A673 (cell line): Measurements from ENCODE around the gene CCDC141. TPM values are rescaled to one million over a fixed set of nuclear protein-coding genes. Genes with fewer than 3 reads are reported as not detected.

Experiments used
- BruUV-seq: library from RNA; stranded (reverse); fragments of 400-500 nt; replicated peaks from 2 replicates; lab custom pipeline; 2021; lab: Mats Ljungman, UMichigan
- CTCF ChIA-PET: fragments of 300-600 bp; sonication (Branson Sonifier 250); formaldehyde crosslinking; loops from one replicate; lab custom pipeline; 2022; ENCODE audit warnings: antibody characterized with exemption; lab: Charles Lee
- POLR2A ChIA-PET: fragments of 300-600 bp; sonication (Branson Sonifier 250); formaldehyde crosslinking; loops from one replicate; lab custom pipeline; 2022; ENCODE audit warnings: antibody characterized with exemption; ENCODE audit not compliant: low non-redundant PET; lab: Charles Lee
- DNase-seq: peaks from one replicate; pipeline ENCODE4 v3.0.0-alpha.2; 2015; ENCODE audit warnings: low spot score
- H3K27ac ChIP-seq: fragments of 200-600 bp; sonication (generic); 2 replicates; pipeline ENCODE4 v1.5.1; 2016; ENCODE audit warnings: mixed run types, low read depth, mild to moderate bottlenecking, mixed read lengths, antibody characterized with exemption, low read length; ENCODE audit not compliant: poor library complexity, severe bottlenecking
- H3K27me3 ChIP-seq: fragments of 200-600 bp; sonication (generic); replicated peaks from 2 replicates; pipeline ENCODE4 v1.6.1; 2017; ENCODE audit warnings: mixed run types, low read depth, mild to moderate bottlenecking, mixed read lengths, antibody characterized with exemption, low read length; ENCODE audit not compliant: insufficient read depth, poor library complexity
- H3K36me3 ChIP-seq: fragments of 200-600 bp; sonication (generic); 2 replicates; pipeline ENCODE4 v1.6.1; 2016; ENCODE audit warnings: mixed run types, mild to moderate bottlenecking, mixed read lengths, antibody characterized with exemption, low read length; ENCODE audit not compliant: insufficient read depth, poor library complexity, severe bottlenecking
- H3K4me1 ChIP-seq: fragments of 200-600 bp; sonication (generic); 2 replicates; pipeline ENCODE4 v1.6.1; 2017; ENCODE audit warnings: mixed run types, mild to moderate bottlenecking, mixed read lengths, antibody characterized with exemption, low read length; ENCODE audit not compliant: insufficient read depth, poor library complexity, severe bottlenecking
- H3K4me3 ChIP-seq: fragments of 200-600 bp; sonication (generic); 2 replicates; pipeline ENCODE4 v1.5.1; 2016; ENCODE audit warnings: low read depth, mixed run types, mild to moderate bottlenecking, mixed read lengths, low read length; ENCODE audit not compliant: poor library complexity, severe bottlenecking
- H3K9me3 ChIP-seq: fragments of 200-600 bp; sonication (generic); 2 replicates; pipeline ENCODE4 v1.6.1; 2016; ENCODE audit warnings: mixed run types, low read depth, mild to moderate bottlenecking, mixed read lengths, antibody characterized with exemption, low read length; ENCODE audit not compliant: poor library complexity, severe bottlenecking
- CTCF ChIP-seq: fragments of 300-800, 200-600 bp; sonication (generic); conservative IDR thresholded peaks from 2 replicates; pipeline ENCODE4 v1.5.1; 2017; ENCODE audit warnings: low read depth, mild to moderate bottlenecking, antibody characterized with exemption, low read length, moderate library complexity, mixed read lengths
- EZH2 ChIP-seq: fragments of 200-600 bp; sonication (generic); IDR thresholded peaks from 2 replicates; pipeline ENCODE4 v1.6.1; 2017; ENCODE audit warnings: borderline replicate concordance, low read depth, mild to moderate bottlenecking, mixed read lengths, antibody characterized with exemption, low read length; ENCODE audit not compliant: poor library complexity, severe bottlenecking
- intact Hi-C: fragments of 100-400 bp; cut with micrococcal nuclease; formaldehyde crosslinking; loops from one replicate; pipeline ENCODE4 v1.10.0; 2022; ENCODE audit not compliant: unreplicated experiment
- total RNA-seq: library from RNA; stranded (reverse); gene quantifications from 2 replicates; pipeline ENCODE4 v1.2.3, GENCODE V29; 2021

Gene CCDC141
- total RNA-seq, 1 experiment from 2014 or later, result not detected

- CTCF ChIA-PET, result no interaction called here
- DNase-seq, result no peak
- H3K4me3 ChIP-seq, result no peak overlapping the region
- H3K27me3 ChIP-seq, result no peaks in the 10 kb centered on the region
- POLR2A ChIA-PET, result no interaction called here
- H3K36me3 ChIP-seq, result no peaks in the 10 kb centered on the region
- BruUV-seq, result no TSS peak
- no peaks in the 10 kb centered on the region for H3K4me1 ChIP-seq
- intact Hi-C loops, result no loop called here
- H3K27ac ChIP-seq, result no peak overlapping the region
- H3K9me3 ChIP-seq, result no peaks in the 10 kb centered on the region
- TF ChIP-seq EZH2, result no peak
- TF ChIP-seq CTCF, result no peak
Observed at GRCh38 chr2:178909507-178909906, 140.4 kb downstream of the CCDC141 start.

- Histone ChIP-seq H3K27ac (no peak overlapping the region), H3K36me3 (no peaks in the 10 kb centered on the region)
- CTCF ChIA-PET, result no interaction called here
Observed at GRCh38 chr2:178908810-178909209, 141.1 kb downstream of the CCDC141 start.

GRCh38 chr2:178905261-178905660, 144.7 kb downstream of the CCDC141 start:
- Histone ChIP-seq H3K27ac (no peak overlapping the region), H3K4me1 (no peaks in the 10 kb centered on the region), H3K9me3 (no peaks in the 10 kb centered on the region), H3K4me3 (no peak overlapping the region), H3K36me3 (no peaks in the 10 kb centered on the region), H3K27me3 (peaks cover 5% of the 10 kb centered on the region)
- no TSS peak for BruUV-seq
- intact Hi-C loops, result no loop called here
- TF ChIP-seq CTCF (no peak), EZH2 (no peak)
- no peak for DNase-seq
- ChIA-PET POLR2A (no interaction called here), CTCF (no interaction called here)

More at GRCh38 chr2:178908810-178909209, 141.1 kb downstream of the CCDC141 start:
- no peaks in the 10 kb centered on the region for H3K4me1 ChIP-seq
- POLR2A ChIA-PET, result no interaction called here
- BruUV-seq, result no TSS peak
- no peaks in the 10 kb centered on the region for H3K27me3 ChIP-seq
- no peak overlapping the region for H3K4me3 ChIP-seq
- intact Hi-C loops, result no loop called here
- no peak for DNase-seq
- no peaks in the 10 kb centered on the region for H3K9me3 ChIP-seq
- TF ChIP-seq CTCF (no peak), EZH2 (no peak)
